G401 (cell line): ENCODE measurements around the gene ZNF880. TPM values are rescaled to one million over a fixed set of nuclear protein-coding genes. Genes with fewer than 3 reads are reported as not detected.
A peak's percentile ranks its signal among the peaks of the same experiment; 100 is the strongest.
"Not testable (repeated sequence)": the region's sequence is repeated elsewhere in the genome, so short reads cannot be mapped to it uniquely, and the experiment has no call there.

Source experiments
- DNase-seq: peaks from one replicate; pipeline ENCODE4 v3.0.0-alpha.2; 2015; ENCODE audit warnings: low spot score
- in situ Hi-C: cut with HindIII; loops from 2 replicates; pipeline ENCODE4 v1.10.0; 2016; ENCODE audit warnings: low sequenced_read_pairs, mixed read lengths
- total RNA-seq: library from RNA; depleted of rRNA; stranded (reverse); fragments of >200 nt; shearing (Covaris generic); gene quantifications from 2 replicates; pipeline ENCODE4 v1.2.3, GENCODE V29; 2014; rRNA removed

Gene ZNF880
- total RNA-seq, result not detected in 2 replicates

DNA sequence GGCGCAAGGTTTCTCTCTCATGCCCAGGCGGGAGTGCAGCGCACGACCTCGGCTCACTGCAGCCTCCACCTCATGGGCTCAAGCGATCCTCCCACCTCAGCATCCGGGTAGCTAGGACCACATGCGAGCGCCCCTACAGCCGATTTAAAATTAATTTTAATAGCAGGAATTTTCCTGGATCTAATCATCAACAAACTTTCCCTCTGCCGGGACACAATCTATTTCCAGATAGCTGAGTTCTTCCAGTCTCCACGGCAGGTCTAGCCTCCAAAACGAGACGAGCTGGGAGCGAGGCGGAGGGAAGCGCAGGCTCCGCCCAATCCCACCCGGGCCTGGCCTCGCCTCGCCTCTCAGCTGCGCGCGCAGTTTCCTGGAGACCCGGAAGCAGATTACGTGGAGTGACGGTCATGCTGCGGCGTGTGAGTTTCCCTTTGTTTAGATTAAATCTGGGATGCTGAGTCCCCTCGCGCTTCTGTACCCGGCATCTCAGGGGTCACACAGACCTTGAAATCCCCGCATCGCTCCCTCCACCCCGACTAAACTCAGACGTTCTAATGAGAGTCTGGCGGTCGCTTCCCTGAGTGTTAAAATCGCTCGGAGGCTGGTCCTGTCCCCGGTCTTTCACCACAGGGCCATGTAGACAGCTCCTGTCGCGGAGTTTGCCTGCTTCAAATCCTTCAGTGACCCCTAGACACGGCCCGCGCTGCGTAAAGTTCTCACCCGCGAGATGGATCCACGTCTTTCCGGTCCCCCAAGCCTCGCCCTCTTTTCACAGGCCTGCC is at the start of gene ZNF880:
TSS of gene ZNF880 (plus strand) at position 365 of the 782 bp plus-strand sequence. CDS start at position 408, 43 bp downstream.
- in situ Hi-C loops, result no loop called here
- peak; percentile 92 for DNase-seq

DNA sequence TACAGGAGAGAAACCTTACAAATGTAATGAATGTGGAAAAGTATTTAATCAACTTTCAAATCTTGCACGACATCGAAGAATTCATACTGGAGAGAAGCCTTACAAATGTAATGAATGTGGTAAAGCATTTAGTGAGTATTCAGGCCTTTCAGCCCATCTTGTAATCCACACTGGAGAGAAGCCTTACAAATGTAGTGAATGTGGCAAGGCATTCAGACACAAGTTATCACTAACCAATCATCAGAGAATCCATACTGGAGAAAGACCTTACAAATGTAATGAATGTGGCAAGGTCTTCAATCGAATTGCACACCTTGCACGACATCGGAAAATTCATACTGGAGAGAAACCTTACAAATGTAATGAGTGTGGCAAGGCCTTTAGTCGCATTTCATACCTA is 47.3 kb upstream of the ZNF880 start:
- in situ Hi-C loops, result no loop called here
- DNase-seq, result no peak

DNA sequence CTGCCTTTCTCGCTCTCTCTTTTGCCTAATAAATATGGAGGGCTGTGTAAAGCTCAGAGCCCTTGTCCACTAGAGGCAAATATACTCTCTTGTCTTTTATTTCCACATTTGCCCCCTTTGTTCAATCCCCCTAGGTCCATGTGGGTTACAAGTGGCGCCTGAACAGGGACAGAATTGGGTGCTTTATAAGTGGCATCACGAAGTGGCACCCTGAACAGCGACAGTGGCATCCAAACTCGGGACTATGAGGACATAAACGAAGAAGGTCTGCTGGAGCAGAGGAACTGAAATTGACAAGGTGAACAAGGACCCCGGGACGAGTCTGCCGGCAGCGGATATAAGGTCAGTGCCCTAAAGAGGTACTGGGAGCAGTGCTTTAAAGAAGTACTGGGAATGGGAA is 38.0 kb upstream of the ZNF880 start:
- in situ Hi-C loops, result no loop called here
- DNase-seq, result no peak

DNA sequence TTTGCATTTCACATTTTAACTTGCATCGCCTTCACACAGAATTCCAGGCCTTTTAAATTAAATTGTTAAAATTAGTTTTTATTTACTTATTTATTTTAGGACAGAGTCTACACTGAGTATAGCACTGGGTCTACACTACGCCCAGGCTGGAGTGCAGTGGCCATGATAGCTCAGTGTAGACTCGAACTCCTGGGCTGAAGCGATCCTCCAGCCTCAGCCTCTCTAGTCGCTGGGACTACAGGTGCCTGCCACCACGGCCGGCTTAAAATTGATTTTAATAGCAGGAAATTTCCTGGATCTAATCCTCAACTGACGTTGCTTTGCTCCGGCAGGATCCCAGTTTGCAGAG is 34.0 kb upstream of the ZNF880 start:
- in situ Hi-C loops, result no loop called here
- no peak for DNase-seq

DNA sequence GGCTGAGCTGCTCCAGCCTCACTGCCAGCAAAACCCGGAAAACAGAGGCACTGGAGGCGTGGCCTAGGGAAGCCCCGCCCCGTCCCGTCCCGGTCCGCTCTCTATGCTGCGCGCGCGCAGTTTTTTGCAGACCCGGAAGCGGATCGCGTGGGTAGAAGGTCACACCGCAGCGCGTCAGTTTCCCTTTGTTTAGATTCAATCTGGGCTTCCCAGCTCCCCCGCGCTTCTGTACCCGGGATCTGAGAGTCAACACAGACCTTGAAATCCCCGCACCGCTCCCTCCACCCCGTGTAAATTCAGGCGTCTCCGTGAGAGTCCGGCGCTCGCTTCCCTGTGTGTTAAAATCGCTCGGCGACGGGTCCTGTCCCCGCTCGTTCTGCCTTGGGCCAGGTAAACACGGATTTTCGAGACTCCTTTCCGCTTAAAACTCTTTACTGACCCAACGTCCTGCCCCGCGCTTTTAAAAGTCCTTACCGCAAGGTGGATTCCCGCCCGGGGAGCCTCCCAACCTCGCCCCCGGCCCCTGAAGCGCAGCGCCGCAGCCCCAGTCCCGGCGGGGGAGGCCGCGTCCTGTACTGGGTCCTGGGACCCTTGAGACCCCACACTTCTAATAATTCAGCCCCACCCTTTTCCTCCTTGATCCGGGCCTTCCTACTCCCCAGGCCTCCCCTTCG is 33.5 kb upstream of the ZNF880 start, which contains the start of gene ZNF610:
TSS of gene ZNF610 (plus strand) at position 127 of the 674 bp plus-strand sequence. CDS start 12,930 bp downstream, outside the sequence.
- in situ Hi-C loops, result no loop called here

GRCh38 chr19:52336791-52337381 is 32.8 kb upstream of the ZNF880 start:
- DNase-seq, result no peak
- in situ Hi-C loops, result no loop called here

More for the DNA sequence above, 33.5 kb upstream of the ZNF880 start, which contains the start of gene ZNF610:
- peak; percentile 88 for DNase-seq

DNA sequence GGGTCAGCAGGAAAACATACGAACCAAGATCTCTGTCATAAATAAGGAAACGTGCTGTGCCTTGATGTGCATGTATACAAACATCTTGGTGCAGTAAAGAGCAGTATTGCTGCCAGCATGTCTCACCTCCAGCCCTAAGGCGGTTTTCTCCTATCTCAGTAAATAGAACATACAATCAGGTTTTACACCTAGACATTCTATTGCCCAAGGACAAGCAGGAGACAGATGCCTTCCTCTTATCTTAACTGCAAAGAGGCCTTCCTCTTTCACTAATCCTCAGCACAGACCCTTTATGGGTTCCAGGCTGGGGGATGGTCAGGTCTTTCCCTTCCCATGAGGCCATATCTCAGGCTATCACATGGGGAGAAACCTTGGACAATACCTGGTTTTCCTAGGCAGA is 30.7 kb upstream of the ZNF880 start:
- in situ Hi-C loops, DNase-seq: not testable (repeated sequence)

GRCh38 chr19:52343548-52343947 is 26.2 kb upstream of the ZNF880 start:
- in situ Hi-C loops, result no loop called here
- DNase-seq, result peak; percentile 48

GRCh38 chr19:52345162-52345561 is 24.6 kb upstream of the ZNF880 start:
- no peak for DNase-seq
- in situ Hi-C loops, result no loop called here

GRCh38 chr19:52351512-52351911 is 18.2 kb upstream of the ZNF880 start:
- in situ Hi-C loops, result no loop called here
- no peak for DNase-seq

GRCh38 chr19:52366414-52366824 is 3.3 kb upstream of the ZNF880 start:
- in situ Hi-C loops, result no loop called here
- no peak for DNase-seq

DNA sequence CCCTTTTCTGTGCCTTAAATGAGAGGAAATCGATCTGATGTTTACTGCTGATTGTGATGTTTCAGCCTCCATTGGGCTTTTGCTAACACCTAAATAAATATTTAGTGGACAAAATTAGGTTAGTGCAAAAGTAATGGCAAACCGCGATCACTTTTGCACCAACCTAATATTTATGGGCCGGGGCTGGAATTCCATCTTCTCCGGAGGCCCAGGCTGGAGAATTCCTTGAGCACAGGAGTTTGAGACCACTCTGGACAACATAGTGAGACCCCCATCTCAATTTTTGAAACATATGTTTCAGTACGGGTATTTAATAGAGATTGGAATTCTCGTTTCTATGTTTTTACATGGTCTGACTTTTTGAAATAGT is 603 bp downstream of the ZNF880 start:
- in situ Hi-C loops, result no loop called here

GRCh38 chr19:52391135-52391534 is 21.4 kb downstream of the ZNF880 start:
- no peak for DNase-seq
- in situ Hi-C loops, result no loop called here

More for the DNA sequence above, 603 bp downstream of the ZNF880 start:
- no peak for DNase-seq

DNA sequence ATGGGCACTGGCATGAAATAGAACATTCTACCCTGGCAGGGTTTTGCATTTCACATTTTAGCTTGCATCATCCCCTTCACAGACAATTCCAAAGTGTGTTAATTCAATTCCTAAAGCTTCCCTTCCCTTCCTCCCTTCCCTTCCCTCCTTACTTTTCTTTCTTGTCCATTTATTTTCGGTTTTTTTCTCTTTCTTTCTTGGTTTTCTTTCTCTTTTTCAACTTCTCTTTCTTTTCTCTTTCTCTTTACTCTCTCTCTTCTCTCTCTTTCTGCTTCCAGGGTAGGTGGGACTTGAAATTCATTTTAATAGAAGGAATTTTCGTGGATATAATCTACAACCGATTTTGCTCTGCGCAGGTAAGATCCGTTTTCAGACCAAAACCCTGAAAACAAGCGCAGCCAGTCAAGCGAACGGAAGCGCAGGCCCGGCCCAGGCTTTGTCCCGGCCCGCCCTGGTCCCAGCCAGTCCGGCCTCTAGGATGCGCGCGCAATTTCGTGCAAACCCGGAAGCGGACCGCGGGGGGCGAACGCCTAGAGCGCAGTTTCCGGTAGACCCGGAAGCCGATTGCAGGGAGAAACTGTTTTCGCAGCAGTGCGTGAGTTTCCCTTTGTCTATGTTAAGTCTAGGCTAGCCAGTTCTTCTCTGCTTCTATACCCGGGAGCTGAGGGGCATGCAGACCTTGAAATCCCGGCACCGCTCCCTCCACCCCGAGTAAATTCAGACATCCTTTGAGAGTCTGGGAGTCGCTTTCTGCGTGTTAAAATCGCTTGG is 27.8 kb downstream of the ZNF880 start, which contains the start of gene ZNF528:
TSS of gene ZNF528 (plus strand) at position 540 of the 771 bp plus-strand sequence. CDS start 4,165 bp downstream, outside the sequence.
- DNase-seq, result peak; percentile 87
- in situ Hi-C loops, result no loop called here

DNA sequence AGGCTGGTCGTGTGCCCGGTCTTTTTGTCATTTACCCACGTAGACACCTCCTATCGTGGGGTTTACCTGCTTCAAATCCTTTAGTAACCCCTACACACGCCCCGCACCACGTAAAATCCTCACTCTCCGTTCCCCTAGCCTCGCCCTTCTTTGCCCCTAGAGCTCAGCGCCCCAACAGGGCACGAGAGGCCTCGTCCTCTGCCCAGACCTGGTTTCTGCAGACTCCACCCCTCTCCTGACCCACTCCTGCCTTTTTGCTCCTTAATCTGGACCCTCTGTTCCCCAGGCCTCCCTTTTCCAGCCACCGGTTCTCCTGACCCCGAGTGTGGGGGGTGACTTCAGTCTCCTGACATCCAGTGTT is 28.3 kb downstream of the ZNF880 start:
- in situ Hi-C loops, result no loop called here
- DNase-seq, result no peak

- in situ Hi-C loops, result no loop called here
- DNase-seq, result no peak
Measured at GRCh38 chr19:52410276-52410675, 40.6 kb downstream of the ZNF880 start.

- in situ Hi-C loops, result no loop called here
Measured at GRCh38 chr19:52415711-52416110, 46.0 kb downstream of the ZNF880 start.

GRCh38 chr19:52428937-52429336 is 59.2 kb downstream of the ZNF880 start, which contains the start of gene ZNF534:
ZNF534 (plus strand) TSS chr19:52429148; CDS start chr19:52431475, 2,327 bp downstream.
- no peak for DNase-seq
- in situ Hi-C loops, result no loop called here

More at GRCh38 chr19:52415711-52416110, 46.0 kb downstream of the ZNF880 start:
- no peak for DNase-seq
